GM18861 (cell line): ENCODE data around the gene LOXHD1.

Experiments used
- ATAC-seq: cut with Tn5 transposase; IDR thresholded peaks from one replicate; pipeline ENCODE4 v1.9.1; 2021; ENCODE audit not compliant: unreplicated experiment

The LOXHD1 gene

GRCh38 chr18:46672062-46672970 lies 15.3 kb upstream of the LOXHD1 start:
- ATAC-seq = no peak

- ATAC-seq = no peak
Observed at GRCh38 chr18:46668694-46669093, 11.7 kb upstream of the LOXHD1 start.

GRCh38 chr18:46668135-46668534 lies 11.1 kb upstream of the LOXHD1 start:
- no peak for ATAC-seq

GRCh38 chr18:46663539-46663938 lies 6.5 kb upstream of the LOXHD1 start:
- ATAC-seq = no peak

GRCh38 chr18:46660957-46661749 lies 4.1 kb upstream of the LOXHD1 start:
- no peak for ATAC-seq

GRCh38 chr18:46659484-46659883 lies 2.5 kb upstream of the LOXHD1 start:
- ATAC-seq = no peak

GRCh38 chr18:46656326-46657114 lies 500 bp downstream of the LOXHD1 start:
- no peak for ATAC-seq

- ATAC-seq = no peak
Observed at GRCh38 chr18:46652372-46652771, 4.6 kb downstream of the LOXHD1 start.

GRCh38 chr18:46650681-46651080 lies 6.3 kb downstream of the LOXHD1 start:
- no peak for ATAC-seq

GRCh38 chr18:46649071-46649862 lies 7.8 kb downstream of the LOXHD1 start:
- ATAC-seq = no peak

GRCh38 chr18:46646468-46646867 lies 10.6 kb downstream of the LOXHD1 start:
- no peak for ATAC-seq

GRCh38 chr18:46642561-46642960 lies 14.5 kb downstream of the LOXHD1 start:
- ATAC-seq = no peak

- no peak for ATAC-seq
Observed at GRCh38 chr18:46641917-46642316, 15.1 kb downstream of the LOXHD1 start.

- no peak for ATAC-seq
Observed at GRCh38 chr18:46639386-46639785, 17.6 kb downstream of the LOXHD1 start.

- no peak for ATAC-seq
Observed at GRCh38 chr18:46636040-46636630, 20.9 kb downstream of the LOXHD1 start.

GRCh38 chr18:46632401-46633071 lies 24.5 kb downstream of the LOXHD1 start:
- ATAC-seq = no peak

GRCh38 chr18:46630991-46631390 lies 26.0 kb downstream of the LOXHD1 start:
- no peak for ATAC-seq

GRCh38 chr18:46630160-46630559 lies 26.9 kb downstream of the LOXHD1 start:
- no peak for ATAC-seq

- ATAC-seq = no peak
Observed at GRCh38 chr18:46629361-46629760, 27.7 kb downstream of the LOXHD1 start.

- no peak for ATAC-seq
Observed at GRCh38 chr18:46628206-46628605, 28.8 kb downstream of the LOXHD1 start.
